Neural cell (in vitro differentiated cells): ENCODE measurements around the gene SDCCAG8. TPM values are rescaled to one million over a fixed set of nuclear protein-coding genes. Genes with fewer than 3 reads are reported as not detected.

Experiments
- H2AFZ ChIP-seq: fragments of 200-600, 300-800 bp; sonication (generic), shearing (Covaris generic); 2 replicates; pipeline ENCODE4 v1.6.0; 2014; ENCODE audit warnings: low read depth, mild to moderate bottlenecking, antibody characterized with exemption, low read length, moderate library complexity
- H3F3A ChIP-seq: fragments of 200-600 bp; shearing (Covaris generic); 2 replicates; pipeline ENCODE4 v1.6.1; 2016; ENCODE audit warnings: mild to moderate bottlenecking, moderate library complexity, mixed read lengths, antibody characterized with exemption, low read length; ENCODE audit not compliant: insufficient read depth, poor library complexity, severe bottlenecking
- H3K27ac ChIP-seq: fragments of 200-600, 300-800 bp; sonication (generic), shearing (Covaris generic); 2 replicates; pipeline ENCODE4 v1.5.1; 2014; ENCODE audit warnings: mild to moderate bottlenecking, low read length, moderate library complexity
- H3K27me3 ChIP-seq: fragments of 300-800, 200-600 bp; sonication (generic), shearing (Covaris generic); 2 replicates; pipeline ENCODE4 v1.6.0; 2014; ENCODE audit warnings: mild to moderate bottlenecking, low read depth, low read length, moderate library complexity; ENCODE audit not compliant: insufficient read depth
- H3K36me3 ChIP-seq: fragments of 300-800, 200-600 bp; sonication (generic), shearing (Covaris generic); 2 replicates; pipeline ENCODE4 v1.5.1; 2014; ENCODE audit warnings: mild to moderate bottlenecking, antibody characterized with exemption, low read length, moderate library complexity; ENCODE audit not compliant: insufficient read depth
- H3K4me2 ChIP-seq: fragments of 300-800, 200-600 bp; sonication (generic), shearing (Covaris generic); 2 replicates; pipeline ENCODE4 v1.6.0; 2014; ENCODE audit warnings: mild to moderate bottlenecking, low read length
- H3K4me3 ChIP-seq: fragments of 300-800, 200-600 bp; sonication (generic), shearing (Covaris generic); 2 replicates; pipeline ENCODE4 v1.5.1; 2014; ENCODE audit warnings: mild to moderate bottlenecking, low read length, moderate library complexity
- H3K79me2 ChIP-seq: fragments of 200-600 bp; shearing (Covaris generic); replicated peaks from 2 replicates; pipeline ENCODE4 v1.6.0; 2014; ENCODE audit warnings: mild to moderate bottlenecking, low read length, moderate library complexity; ENCODE audit not compliant: insufficient read depth
- H3K9ac ChIP-seq: fragments of 300-800, 200-600 bp; sonication (generic), shearing (Covaris generic); 2 replicates; pipeline ENCODE4 v1.6.1; 2016; ENCODE audit warnings: mild to moderate bottlenecking, low read length, mixed read lengths
- H3K9me2 ChIP-seq: fragments of 200-600 bp; shearing (Covaris generic); 2 replicates; pipeline ENCODE4 v1.6.1; 2016; ENCODE audit warnings: mild to moderate bottlenecking, low read length, mixed read lengths; ENCODE audit not compliant: insufficient read depth
- H3K9me3 ChIP-seq: fragments of 200-600, 300-800 bp; sonication (generic), shearing (Covaris generic); 2 replicates; pipeline ENCODE4 v1.6.1; 2016; ENCODE audit warnings: mild to moderate bottlenecking, mixed run types, low read length, moderate library complexity, mixed read lengths
- H4K20me1 ChIP-seq: fragments of 200-600 bp; shearing (Covaris generic); 2 replicates; pipeline ENCODE4 v1.6.1; 2016; ENCODE audit warnings: mild to moderate bottlenecking, mixed run types; ENCODE audit not compliant: insufficient read depth
- CTCF ChIP-seq: fragments of 450-650 bp; IDR thresholded peaks from 2 replicates; pipeline ENCODE4 v1.5.1; 2014; ENCODE audit warnings: antibody characterized with exemption, mild to moderate bottlenecking, moderate library complexity; ENCODE audit not compliant: poor library complexity, severe bottlenecking
- EP300 ChIP-seq: fragments of 450-650 bp; conservative IDR thresholded peaks from 2 replicates; pipeline ENCODE4 v1.6.1; 2014; ENCODE audit warnings: antibody characterized with exemption, mild to moderate bottlenecking, moderate library complexity; ENCODE audit not compliant: poor library complexity, severe bottlenecking
- EZH2 ChIP-seq: fragments of 200-600, 300-800 bp; shearing (Covaris generic), sonication (generic); IDR thresholded peaks from 2 replicates; pipeline ENCODE4 v1.6.1; 2014; ENCODE audit warnings: antibody characterized with exemption, low read length, borderline replicate concordance, mild to moderate bottlenecking; ENCODE audit not compliant: insufficient read depth, poor library complexity, severe bottlenecking
- MXI1 ChIP-seq: fragments of 450-650 bp; conservative IDR thresholded peaks from 2 replicates; pipeline ENCODE4 v1.6.1; 2014; ENCODE audit warnings: antibody characterized with exemption, mild to moderate bottlenecking; ENCODE audit not compliant: poor library complexity, severe bottlenecking
- POLR2AphosphoS5 ChIP-seq: IDR thresholded peaks from 2 replicates; pipeline ENCODE4 v1.6.1; 2012
- RAD21 ChIP-seq: fragments of 450-650 bp; conservative IDR thresholded peaks from 2 replicates; pipeline ENCODE4 v1.6.1; 2014; ENCODE audit warnings: antibody characterized with exemption, mild to moderate bottlenecking, moderate library complexity
- REST ChIP-seq: IDR thresholded peaks from 2 replicates; pipeline ENCODE4 v1.6.1; 2012; ENCODE audit warnings: borderline replicate concordance
- SMC3 ChIP-seq: fragments of 450-650 bp; conservative IDR thresholded peaks from 2 replicates; pipeline ENCODE4 v1.6.1; 2014; ENCODE audit warnings: antibody characterized with exemption, mild to moderate bottlenecking, moderate library complexity; ENCODE audit not compliant: poor library complexity
- TAF1 ChIP-seq: IDR thresholded peaks from 2 replicates; pipeline ENCODE4 v1.6.1; 2012; ENCODE audit warnings: low read depth
- polyA plus RNA-seq: library from polyadenylated mRNA; depleted of rRNA; stranded (reverse); fragments of >200 nt; gene quantifications from 2 replicates; pipeline ENCODE4 v1.2.3, GENCODE V29; 2014

Gene SDCCAG8
- polyA plus RNA-seq, 1 donor from 2014 or later: 32.2 TPM

GRCh38 chr1:243461700-243462099, 205.9 kb downstream of the SDCCAG8 start:
- Histone ChIP-seq H4K20me1 (no peaks in the 10 kb centered on the region), H3F3A (no peaks in the 10 kb centered on the region), H3K79me2 (no peaks in the 10 kb centered on the region), H2AFZ (no peak overlapping the region), H3K9ac (no peak overlapping the region), H3K36me3 (no peaks in the 10 kb centered on the region), H3K9me3 (no peaks in the 10 kb centered on the region), H3K9me2 (no peaks in the 10 kb centered on the region), H3K4me3 (no peak overlapping the region), H3K27ac (no peak overlapping the region), H3K27me3 (no peaks in the 10 kb centered on the region), H3K4me2 (no peak overlapping the region)
- TF ChIP-seq REST: no peak
- TF ChIP-seq EZH2: no peak
- TF ChIP-seq SMC3: no peak
- TF ChIP-seq POLR2AphosphoS5: no peak
- TF ChIP-seq TAF1: no peak
- no peak for TF ChIP-seq EP300
- TF ChIP-seq CTCF: no peak
- no peak for TF ChIP-seq MXI1
- no peak for TF ChIP-seq RAD21

GRCh38 chr1:243462929-243463697, 207.3 kb downstream of the SDCCAG8 start:
- no peaks in the 10 kb centered on the region for H3K9me2 ChIP-seq
- no peaks in the 10 kb centered on the region for H3K36me3 ChIP-seq
- H3K9ac ChIP-seq: no peak overlapping the region
- H3K4me3 ChIP-seq: no peak overlapping the region
- H3F3A ChIP-seq: no peaks in the 10 kb centered on the region
- H3K9me3 ChIP-seq: no peaks in the 10 kb centered on the region
- no peak overlapping the region for H2AFZ ChIP-seq
- H3K27ac ChIP-seq: no peak overlapping the region
- TF ChIP-seq EP300: no peak
- TF ChIP-seq TAF1: no peak
- TF ChIP-seq RAD21: no peak
- TF ChIP-seq SMC3: no peak
- TF ChIP-seq MXI1: no peak
- no peak for TF ChIP-seq EZH2
- TF ChIP-seq CTCF: no peak
- TF ChIP-seq POLR2AphosphoS5: no peak
- TF ChIP-seq REST: no peak
- H4K20me1 ChIP-seq: no peaks in the 10 kb centered on the region
- H3K4me2 ChIP-seq: no peak overlapping the region
- no peaks in the 10 kb centered on the region for H3K79me2 ChIP-seq
- H3K27me3 ChIP-seq: no peaks in the 10 kb centered on the region
